IMR-90 (cell line): Measurements from ENCODE around the gene PATE4. TPM values are rescaled to one million over a fixed set of nuclear protein-coding genes. Genes with fewer than 3 reads are reported as not detected.

Source experiments
- ATAC-seq: fragments of 200-7000 bp; cut with Tn5 transposase; 2 replicates; pipeline ENCODE4 v1.9.1; 2020; ENCODE audit warnings: low read depth, mild to moderate bottlenecking, moderate library complexity
- BruUV-seq: library from RNA; stranded (reverse); fragments of 400-500 nt; replicated peaks from 2 replicates; lab custom pipeline; 2021; lab: Mats Ljungman, UMichigan
- CTCF ChIA-PET: fragments of 300-600 bp; formaldehyde crosslinking; extraction: SDS; loops from one replicate; lab custom pipeline; 2021; ENCODE audit warnings: antibody characterized with exemption; lab: Yijun Ruan, JAX
- POLR2A ChIA-PET: fragments of 300-600 bp; sonication (Branson Sonifier 250); formaldehyde crosslinking; loops from one replicate; lab custom pipeline; 2022; ENCODE audit warnings: antibody characterized with exemption; ENCODE audit not compliant: unreplicated experiment; lab: Charles Lee
- DNase-seq: peaks from one replicate; pipeline ENCODE4 v3.0.0; 2013
- H2AFZ ChIP-seq: replicated peaks from 2 replicates; pipeline ENCODE3; 2013; ENCODE audit warnings: low read length, mild to moderate bottlenecking; ENCODE audit not compliant: poor library complexity
- H2AK5ac ChIP-seq: 2 replicates; pipeline ENCODE4 v1.6.1; 2013; ENCODE audit warnings: low read depth, low read length, inconsistent platforms
- H2AK9ac ChIP-seq: replicated peaks from 2 replicates; pipeline ENCODE3; 2013; ENCODE audit warnings: mild to moderate bottlenecking, low read depth, low read length, moderate library complexity; ENCODE audit not compliant: poor library complexity
- H2BK120ac ChIP-seq: 2 replicates; pipeline ENCODE4 v1.6.1; 2013; ENCODE audit warnings: low read depth, low read length, inconsistent platforms
- H2BK15ac ChIP-seq: 3 replicates; pipeline ENCODE4 v1.6.1; 2013; ENCODE audit warnings: low read depth, low read length, inconsistent platforms
- H2BK20ac ChIP-seq: 2 replicates; pipeline ENCODE4 v1.6.1; 2013; ENCODE audit warnings: low read depth, mild to moderate bottlenecking, inconsistent platforms, low read length, moderate library complexity
- H2BK5ac ChIP-seq: 2 replicates; pipeline ENCODE4 v1.6.1; 2013; ENCODE audit warnings: mild to moderate bottlenecking, low read depth, low read length, inconsistent platforms; ENCODE audit not compliant: poor library complexity, severe bottlenecking
- H3K14ac ChIP-seq: replicated peaks from 2 replicates; pipeline ENCODE4 v1.6.1; 2013; ENCODE audit warnings: low read depth, low read length, inconsistent platforms
- H3K18ac ChIP-seq: 2 replicates; pipeline ENCODE4 v1.6.1; 2013; ENCODE audit warnings: low read depth, low read length, control low read depth
- H3K23ac ChIP-seq: 2 replicates; pipeline ENCODE4 v1.6.1; 2013; ENCODE audit warnings: low read depth, low read length, inconsistent platforms
- H3K27ac ChIP-seq: 2 replicates; pipeline ENCODE4 v1.5.1; 2013; ENCODE audit warnings: mild to moderate bottlenecking, control low read depth, low read length; ENCODE audit not compliant: insufficient read depth
- H3K27me3 ChIP-seq: 2 replicates; pipeline ENCODE4 v1.6.1; 2013; ENCODE audit warnings: low read length; ENCODE audit not compliant: control insufficient read depth, insufficient read depth
- H3K36me3 ChIP-seq: 2 replicates; pipeline ENCODE4 v1.6.1; 2013; ENCODE audit warnings: low read length, mixed read lengths; ENCODE audit not compliant: control insufficient read depth, insufficient read depth
- H3K4ac ChIP-seq: 2 replicates; pipeline ENCODE4 v1.6.1; 2013; ENCODE audit warnings: low read depth, low read length, inconsistent platforms
- H3K4me1 ChIP-seq: 2 replicates; pipeline ENCODE4 v1.6.1; 2013; ENCODE audit warnings: low read length, mixed read lengths; ENCODE audit not compliant: control insufficient read depth, insufficient read depth
- H3K4me2 ChIP-seq: 2 replicates; pipeline ENCODE4 v1.6.1; 2013; ENCODE audit warnings: low read depth, mild to moderate bottlenecking, control low read depth, low read length, moderate library complexity
- H3K4me3 ChIP-seq: 2 replicates; pipeline ENCODE4 v1.5.1; 2013; ENCODE audit warnings: low read depth, mild to moderate bottlenecking, control low read depth, low read length, moderate library complexity; ENCODE audit not compliant: insufficient read depth
- H3K56ac ChIP-seq: 2 replicates; pipeline ENCODE4 v1.6.1; 2013; ENCODE audit warnings: low read length, inconsistent platforms; ENCODE audit not compliant: insufficient read depth; ENCODE audit errors: extremely low read depth
- H3K79me1 ChIP-seq, 2 experiments: 2 replicates each; pipeline ENCODE4 v1.6.1; 2013; ENCODE audit warnings: low read length in 2 of 2, inconsistent platforms in 1 of 2, low read depth in 1 of 2
- H3K9ac ChIP-seq: 2 replicates; pipeline ENCODE4 v1.6.1; 2013; ENCODE audit warnings: low read depth, low read length, control low read depth
- H3K9me1 ChIP-seq: 2 replicates; pipeline ENCODE4 v1.6.1; 2013; ENCODE audit warnings: low read length, inconsistent platforms; ENCODE audit not compliant: insufficient read depth
- H3K9me3 ChIP-seq: 2 replicates; pipeline ENCODE4 v1.6.1; 2013; ENCODE audit warnings: low read length; ENCODE audit not compliant: control insufficient read depth, insufficient read depth
- H4K20me1 ChIP-seq: 2 replicates; pipeline ENCODE4 v1.6.1; 2013; ENCODE audit warnings: low read length, inconsistent platforms; ENCODE audit not compliant: insufficient read depth
- H4K5ac ChIP-seq: 2 replicates; pipeline ENCODE4 v1.6.1; 2013; ENCODE audit warnings: mild to moderate bottlenecking, low read depth, low read length, control low read depth
- H4K8ac ChIP-seq, 2 experiments: 2 replicates each; pipeline ENCODE4 v1.6.1; 2013; ENCODE audit warnings: low read depth in 2 of 2, low read length in 2 of 2, control low read depth in 1 of 2, inconsistent platforms in 1 of 2
- H4K91ac ChIP-seq: 2 replicates; pipeline ENCODE4 v1.6.1; 2013; ENCODE audit warnings: low read depth, low read length, inconsistent platforms; ENCODE audit not compliant: insufficient read depth
- BHLHE40 ChIP-seq: fragments of 150-350 bp; IDR thresholded peaks from 2 replicates; pipeline ENCODE4 v1.6.1; 2016; ENCODE audit warnings: mild to moderate bottlenecking, low read depth, low read length
- CEBPB ChIP-seq: IDR thresholded peaks from 2 replicates; pipeline ENCODE4 v1.6.1; 2012; ENCODE audit warnings: low read depth, low read length, improper control_type of control experiment
- FOS ChIP-seq: fragments of 150-350 bp; IDR thresholded peaks from 2 replicates; pipeline ENCODE4 v1.6.1; 2016; ENCODE audit warnings: low read depth, low read length
- MXI1 ChIP-seq: IDR thresholded peaks from 2 replicates; pipeline ENCODE4 v1.6.1; 2012; ENCODE audit warnings: low read depth, mild to moderate bottlenecking, low read length, moderate library complexity, borderline replicate concordance
- NFE2L2 ChIP-seq: fragments of 150-350 bp; IDR thresholded peaks from 2 replicates; pipeline ENCODE4 v1.6.1; 2016; ENCODE audit warnings: low read depth, mild to moderate bottlenecking, low read length
- POLR2A ChIP-seq: IDR thresholded peaks from 2 replicates; pipeline ENCODE4 v1.6.1; 2012; ENCODE audit warnings: mild to moderate bottlenecking, low read depth, low read length
- SMC3 ChIP-seq: fragments of 150-350 bp; IDR thresholded peaks from 2 replicates; pipeline ENCODE4 v1.6.1; 2016; ENCODE audit warnings: low read depth, mild to moderate bottlenecking, antibody characterized with exemption, low read length, moderate library complexity
- whole genome bisulfite sequencing, 2 experiments: methylation state at CpG; one replicate each; pipeline versions ENCODE4 v1.1.5 to v1.1.7; 2013; ENCODE audit warnings: missing lambda C conversion rate in 2 of 2; ENCODE audit not compliant: insufficient read length in 1 of 2; ENCODE audit errors: extremely low coverage in 2 of 2; 5-methylcytosine and 5-hydroxymethylcytosine counted together
- dilution Hi-C: fragments of 300-500 bp; cut with HindIII; formaldehyde crosslinking; loops from one replicate; pipeline ENCODE4 v1.14.3; 2018; ENCODE audit warnings: low sequenced_read_pairs; ENCODE audit not compliant: unreplicated experiment
- in situ Hi-C: fragments of 300-500 bp; cut with MboI; formaldehyde crosslinking; loops from 3 replicates; pipeline ENCODE4 v1.14.3; 2019; ENCODE audit warnings: low sequenced_read_pairs, inconsistent platforms, mixed read lengths
- intact Hi-C: fragments of 100-400 bp; cut with micrococcal nuclease; formaldehyde crosslinking; loops from 2 replicates; pipeline ENCODE4 v1.10.0; 2022
- polyA plus RNA-seq, 3 experiments: library from polyadenylated mRNA; depleted of rRNA; stranded (reverse); fragments of >200 nt; gene quantifications; 2 replicates each; pipeline ENCODE4 v1.2.3, GENCODE V29; 2012; ENCODE audit warnings: low replicate concordance in 1 of 3
- total RNA-seq: library from RNA; depleted of rRNA; stranded (reverse); fragments of >200 nt; gene quantifications from 2 replicates; pipeline ENCODE4 v1.2.3, GENCODE V29; 2012
- TF ChIP-seq, protein P1 (sequence below): fragments of 150-350 bp; IDR thresholded peaks from 2 replicates; pipeline ENCODE4 v1.6.1; 2017; ENCODE audit warnings: mild to moderate bottlenecking, antibody characterized with exemption, low read length, low read depth

Gene PATE4
- total and polyA plus RNA-seq, 2 of the 4 experiments (the other 2 are of a cell fraction) = not detected

DNA sequence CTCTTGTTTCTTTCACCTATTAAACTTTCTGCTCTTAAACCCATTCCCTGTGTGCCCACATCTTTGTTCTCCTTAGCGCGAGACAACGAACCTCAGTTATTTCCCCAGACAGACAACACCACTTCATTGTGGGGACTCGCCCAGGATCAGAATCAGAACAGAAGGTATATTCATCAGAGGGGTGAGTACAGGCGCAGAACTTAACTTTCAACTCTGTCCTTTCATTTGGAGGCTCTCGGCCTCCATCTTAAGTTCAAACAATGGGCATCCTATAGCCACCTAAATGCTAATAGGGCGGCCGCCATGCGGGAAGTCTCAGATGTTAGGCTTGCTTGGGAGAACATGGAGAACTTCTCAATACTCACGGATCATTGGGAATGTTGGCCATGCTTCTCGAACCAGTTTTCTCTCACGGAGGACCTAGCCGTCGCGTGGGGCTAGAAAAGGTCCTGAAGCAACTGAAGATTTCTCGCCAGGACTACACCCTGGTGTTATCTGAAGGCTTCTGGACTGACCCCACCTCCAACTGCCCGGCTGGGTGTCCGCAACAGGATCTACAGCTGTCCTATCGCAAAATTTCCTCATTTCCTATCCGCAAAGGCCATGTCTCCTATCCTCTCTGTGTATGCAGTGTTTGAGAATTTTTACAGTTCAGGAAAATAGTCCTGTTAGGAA, 40.9 kb downstream of the PATE4 start:
- ATAC-seq = peak; percentile 54

More for the DNA sequence above, 40.9 kb downstream of the PATE4 start:
- Histone ChIP-seq H3K56ac (no peak overlapping the region), H3K36me3 (no peaks in the 10 kb centered on the region), H3K14ac (no peak overlapping the region), H3K27ac (no peak overlapping the region), H3K27me3 (peaks cover 2% of the 10 kb centered on the region; the same call in 1 of the 2 replicates), H4K20me1 (no peaks in the 10 kb centered on the region), H2BK5ac (no peak overlapping the region), H3K9ac (no peak overlapping the region), H3K4me1 (no peaks in the 10 kb centered on the region), H4K91ac (no peak overlapping the region), H3K4ac (no peak overlapping the region), H3K79me1 (no peaks in the 10 kb centered on the region), H2AFZ (no peak overlapping the region), H2BK15ac (no peak overlapping the region), H4K5ac (no peak overlapping the region), H3K18ac (no peak overlapping the region), H2BK120ac (no peak overlapping the region), H3K9me1 (no peaks in the 10 kb centered on the region), H3K4me2 (0 out of 2 replicates have a peak overlapping the region, but pooled peaks have one; percentile 16), H3K23ac (no peak overlapping the region), H3K4me3 (no peak overlapping the region), H3K9me3 (no peaks in the 10 kb centered on the region), H2AK9ac (no peak overlapping the region), H2AK5ac (no peak overlapping the region), H2BK20ac (no peak overlapping the region), H4K8ac (no peak overlapping the region)
- ChIA-PET POLR2A (no interaction called here), CTCF (interaction anchor here (0.6 kb wide), 1 partner anchor 367 kb away, joined by 3 read pairs; no protein-coding TSS in a partner anchor)
- intact Hi-C loops (loop anchor here (1.0 to 10.0 kb wide), 7 partner anchors 248 to 912 kb away; partner anchors contain the start of genes EI24 and FEZ1), dilution Hi-C loops (no loop called here), in situ Hi-C loops (loop anchor here (10.0 kb wide), 2 partner anchors 249 to 439 kb away; partner anchors contain the start of gene CHEK1)
- TF ChIP-seq, protein P1, sequence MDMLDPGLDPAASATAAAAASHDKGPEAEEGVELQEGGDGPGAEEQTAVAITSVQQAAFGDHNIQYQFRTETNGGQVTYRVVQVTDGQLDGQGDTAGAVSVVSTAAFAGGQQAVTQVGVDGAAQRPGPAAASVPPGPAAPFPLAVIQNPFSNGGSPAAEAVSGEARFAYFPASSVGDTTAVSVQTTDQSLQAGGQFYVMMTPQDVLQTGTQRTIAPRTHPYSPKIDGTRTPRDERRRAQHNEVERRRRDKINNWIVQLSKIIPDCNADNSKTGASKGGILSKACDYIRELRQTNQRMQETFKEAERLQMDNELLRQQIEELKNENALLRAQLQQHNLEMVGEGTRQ = no peak
- TF ChIP-seq SMC3 (no peak), CEBPB (no peak), BHLHE40 (no peak), MXI1 (no peak), NFE2L2 (no peak), FOS (no peak), POLR2A (no peak)
- WGBS, 2 experiments = no CpG with 5 or more reads among the region's 20 CpGs
- DNase-seq = no peak
- no TSS peak for BruUV-seq
